GM18867 (cell line): ENCODE results near the gene GPR50.

Experiments used
- ATAC-seq: cut with Tn5 transposase; IDR thresholded peaks from one replicate; pipeline ENCODE4 v1.9.1; 2021; ENCODE audit warnings: mild to moderate bottlenecking, moderate library complexity; ENCODE audit not compliant: unreplicated experiment

GPR50 gene

GRCh38 chrX:151226941-151227340, 50.6 kb downstream of the GPR50 start:
- no peak for ATAC-seq

- ATAC-seq: no peak
These were observed 51.2 kb downstream of the GPR50 start for GRCh38 chrX:151227627-151228026.

GRCh38 chrX:151228935-151229334, 52.6 kb downstream of the GPR50 start:
- ATAC-seq: no peak
